Peyer's patch (tissue), 4 donors: ENCODE results near the gene TAF1B.
"Not testable (repeated sequence)": the region's sequence is repeated elsewhere in the genome, so short reads cannot be mapped to it uniquely, and the experiment has no call there.

Experiments used
- POLR2A ChIP-seq, 2 donors: fragments of 450-650 bp; IDR thresholded peaks; one replicate each; pipeline ENCODE4 v1.5.1; 2017; ENCODE audit warnings: antibody characterized with exemption in 2 of 2, mild to moderate bottlenecking in 2 of 2, moderate library complexity in 2 of 2
- TF ChIP-seq, protein P1 (sequence below), 6 experiments: fragments of 450-650 bp in 4 of 6; fragments of 200-600 bp in 2 of 6; sonication (generic) in 1 of 6; IDR thresholded peaks; one replicate each; pipeline ENCODE4 v1.5.1; 2017 to 2019; ENCODE audit warnings: antibody characterized with exemption in 6 of 6, mild to moderate bottlenecking in 3 of 6, moderate library complexity in 1 of 6

DNA sequence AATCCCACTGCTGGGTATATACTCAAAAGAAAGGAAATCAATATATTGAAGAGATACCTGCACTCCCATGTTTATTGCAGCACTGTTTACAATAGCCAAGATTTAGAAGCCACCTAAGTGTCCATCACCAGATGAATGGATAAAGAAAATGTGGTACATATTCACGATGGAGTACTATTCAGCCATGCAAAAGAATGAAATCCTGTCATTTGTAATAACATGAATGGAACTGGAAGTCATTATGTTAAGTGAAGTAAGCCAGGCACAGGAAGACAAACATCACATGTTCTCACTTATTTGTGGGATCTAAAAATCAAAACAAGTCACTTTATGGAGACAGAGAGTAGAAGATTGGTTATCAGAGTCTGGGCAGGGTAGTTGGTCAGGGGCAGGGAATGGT is 8.2 kb upstream of the TAF1B start:
- TF ChIP-seq, protein P1, sequence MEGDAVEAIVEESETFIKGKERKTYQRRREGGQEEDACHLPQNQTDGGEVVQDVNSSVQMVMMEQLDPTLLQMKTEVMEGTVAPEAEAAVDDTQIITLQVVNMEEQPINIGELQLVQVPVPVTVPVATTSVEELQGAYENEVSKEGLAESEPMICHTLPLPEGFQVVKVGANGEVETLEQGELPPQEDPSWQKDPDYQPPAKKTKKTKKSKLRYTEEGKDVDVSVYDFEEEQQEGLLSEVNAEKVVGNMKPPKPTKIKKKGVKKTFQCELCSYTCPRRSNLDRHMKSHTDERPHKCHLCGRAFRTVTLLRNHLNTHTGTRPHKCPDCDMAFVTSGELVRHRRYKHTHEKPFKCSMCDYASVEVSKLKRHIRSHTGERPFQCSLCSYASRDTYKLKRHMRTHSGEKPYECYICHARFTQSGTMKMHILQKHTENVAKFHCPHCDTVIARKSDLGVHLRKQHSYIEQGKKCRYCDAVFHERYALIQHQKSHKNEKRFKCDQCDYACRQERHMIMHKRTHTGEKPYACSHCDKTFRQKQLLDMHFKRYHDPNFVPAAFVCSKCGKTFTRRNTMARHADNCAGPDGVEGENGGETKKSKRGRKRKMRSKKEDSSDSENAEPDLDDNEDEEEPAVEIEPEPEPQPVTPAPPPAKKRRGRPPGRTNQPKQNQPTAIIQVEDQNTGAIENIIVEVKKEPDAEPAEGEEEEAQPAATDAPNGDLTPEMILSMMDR (IDR thresholded peaks at IDR 0.05): not testable (repeated sequence)
- not testable (repeated sequence) for TF ChIP-seq POLR2A (IDR thresholded peaks at IDR 0.05)
